ENCODE data around the gene CDCA8.

The CDCA8 gene

DNA sequence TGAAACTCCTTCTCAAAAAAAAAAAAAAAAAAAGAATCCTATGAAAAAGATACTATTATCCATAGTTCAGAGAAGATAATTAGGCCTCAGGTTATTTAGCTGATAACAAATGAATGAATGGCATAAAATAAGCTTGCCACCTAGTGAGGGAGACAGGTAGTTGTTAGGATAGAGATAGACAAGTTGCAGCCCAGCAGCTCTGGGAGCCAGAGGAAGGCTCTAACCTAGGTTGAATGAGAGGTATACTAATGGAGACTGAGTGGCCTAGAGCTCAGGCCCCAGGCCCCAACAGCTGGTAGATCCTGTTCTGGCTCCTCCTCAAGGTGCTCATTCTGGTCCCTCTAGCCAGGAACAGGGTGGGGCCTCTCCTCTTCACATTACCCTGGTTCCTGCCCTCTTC is 37.0 kb upstream of the CDCA8 start:
- TF ChIP-seq, protein P1, sequence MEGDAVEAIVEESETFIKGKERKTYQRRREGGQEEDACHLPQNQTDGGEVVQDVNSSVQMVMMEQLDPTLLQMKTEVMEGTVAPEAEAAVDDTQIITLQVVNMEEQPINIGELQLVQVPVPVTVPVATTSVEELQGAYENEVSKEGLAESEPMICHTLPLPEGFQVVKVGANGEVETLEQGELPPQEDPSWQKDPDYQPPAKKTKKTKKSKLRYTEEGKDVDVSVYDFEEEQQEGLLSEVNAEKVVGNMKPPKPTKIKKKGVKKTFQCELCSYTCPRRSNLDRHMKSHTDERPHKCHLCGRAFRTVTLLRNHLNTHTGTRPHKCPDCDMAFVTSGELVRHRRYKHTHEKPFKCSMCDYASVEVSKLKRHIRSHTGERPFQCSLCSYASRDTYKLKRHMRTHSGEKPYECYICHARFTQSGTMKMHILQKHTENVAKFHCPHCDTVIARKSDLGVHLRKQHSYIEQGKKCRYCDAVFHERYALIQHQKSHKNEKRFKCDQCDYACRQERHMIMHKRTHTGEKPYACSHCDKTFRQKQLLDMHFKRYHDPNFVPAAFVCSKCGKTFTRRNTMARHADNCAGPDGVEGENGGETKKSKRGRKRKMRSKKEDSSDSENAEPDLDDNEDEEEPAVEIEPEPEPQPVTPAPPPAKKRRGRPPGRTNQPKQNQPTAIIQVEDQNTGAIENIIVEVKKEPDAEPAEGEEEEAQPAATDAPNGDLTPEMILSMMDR (IDR thresholded peaks at IDR 0.05; ENCODE audit: low read depth, low read length), result no peak
- DNase-seq (ENCODE audit: extremely low read depth, low read depth), result no peak

DNA sequence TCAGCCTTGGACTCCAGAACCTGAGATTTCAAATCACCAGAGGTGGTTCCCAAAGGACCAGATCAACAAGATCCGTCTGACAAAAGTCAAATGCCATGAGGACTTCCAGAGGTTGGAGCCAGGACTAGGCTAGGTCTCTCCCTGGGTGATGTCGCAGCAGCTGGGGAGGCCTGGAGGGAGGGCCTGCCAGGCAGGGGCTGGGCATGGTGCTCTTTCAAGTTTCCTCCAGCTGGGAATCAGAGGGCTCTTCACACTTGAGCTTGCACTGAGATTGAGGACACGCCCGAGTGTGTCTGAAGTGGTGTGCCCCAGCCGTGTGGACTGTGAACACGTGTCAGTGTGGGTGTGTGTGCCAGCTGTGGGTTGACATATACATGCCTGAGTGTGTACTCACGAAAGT is 36.3 kb upstream of the CDCA8 start:
- TF ChIP-seq, protein P1 (IDR thresholded peaks at IDR 0.05; ENCODE audit: low read depth, low read length), result no peak
- DNase-seq (ENCODE audit: extremely low read depth, low read depth), result no peak

DNA sequence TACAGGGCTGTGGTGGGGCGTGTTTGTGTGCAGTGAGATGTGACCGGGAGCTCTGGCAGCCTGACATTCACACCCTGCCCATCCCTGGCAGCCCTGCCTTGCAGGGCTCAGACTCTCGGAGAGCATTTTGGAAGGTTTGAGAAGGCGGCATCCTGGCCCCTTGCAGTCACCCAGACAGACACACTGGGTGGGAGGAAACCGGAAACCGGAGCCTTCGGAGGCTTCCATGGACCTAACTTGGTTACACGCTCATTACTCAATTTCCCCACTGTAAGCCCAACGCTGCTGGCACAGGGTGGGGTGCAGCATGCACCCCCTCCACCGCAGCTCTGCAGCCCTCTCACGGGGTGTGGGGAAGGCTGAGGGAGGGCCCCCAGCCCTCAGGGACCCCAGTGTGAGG is 35.4 kb upstream of the CDCA8 start:
- TF ChIP-seq, protein P1 (IDR thresholded peaks at IDR 0.05; ENCODE audit: low read depth, low read length), result no peak
- DNase-seq (ENCODE audit: extremely low read depth, low read depth), result no peak

DNA sequence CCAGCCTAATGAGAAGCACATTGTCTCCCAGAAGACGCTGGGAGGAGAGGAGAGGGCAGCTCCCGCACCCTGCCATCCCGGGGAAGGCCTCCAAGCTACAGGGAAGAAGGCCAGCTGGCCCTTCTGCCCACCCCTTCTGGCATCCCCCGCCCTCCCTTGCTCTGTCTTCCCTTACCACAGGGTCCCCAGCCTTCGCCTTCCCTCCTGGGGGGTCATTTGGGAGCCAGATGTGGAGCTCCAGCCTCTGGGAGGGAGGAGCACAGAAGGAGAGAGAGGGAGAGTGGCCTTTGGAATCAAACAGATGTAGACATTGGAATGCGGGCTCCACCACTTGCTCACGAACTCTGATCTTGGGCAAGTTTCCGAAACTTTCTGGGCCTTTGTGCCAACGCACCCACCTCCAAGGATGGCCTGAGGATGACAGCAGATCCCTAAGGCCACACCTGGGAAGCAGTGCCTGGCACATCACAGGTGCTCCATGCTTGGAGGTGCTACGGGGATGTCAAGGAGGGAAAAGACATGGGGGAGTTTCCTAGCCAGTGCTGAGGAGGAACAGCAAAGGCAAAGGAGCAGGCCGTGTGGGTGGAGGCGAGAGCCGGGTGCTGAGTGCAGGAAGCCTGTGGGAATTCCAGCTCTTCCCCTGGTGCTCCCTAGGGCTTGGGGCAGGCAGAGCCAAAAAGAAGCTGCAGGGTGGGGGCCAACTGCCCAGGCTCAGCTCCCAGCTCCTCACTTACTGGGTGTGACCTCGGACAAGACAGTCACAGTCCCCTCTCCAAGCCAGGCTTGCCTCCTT is 34.5 kb upstream of the CDCA8 start:
- DNase-seq (ENCODE audit: extremely low read depth, low read depth), result no peak
- TF ChIP-seq, protein P1 (IDR thresholded peaks at IDR 0.05; ENCODE audit: low read depth, low read length), result no peak

DNA sequence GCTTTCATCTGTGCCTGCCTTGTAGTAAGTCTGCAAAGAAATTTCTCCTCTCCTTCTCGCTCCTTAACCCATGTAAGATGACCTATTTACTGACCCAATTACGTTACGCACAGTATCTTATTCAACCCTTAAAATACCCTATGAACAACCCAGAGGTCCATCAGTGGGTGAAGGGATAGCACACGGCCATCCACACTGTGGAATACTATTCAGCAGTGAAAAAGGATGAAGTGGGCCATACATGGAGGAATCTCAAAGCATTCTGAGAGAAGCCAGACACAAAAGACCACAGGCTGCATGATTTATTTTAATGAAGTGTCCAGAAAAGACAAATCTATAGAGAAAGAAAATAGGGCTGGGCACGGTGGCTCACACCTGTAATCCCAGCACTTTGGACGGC is 33.8 kb upstream of the CDCA8 start:
- DNase-seq (ENCODE audit: extremely low read depth, low read depth), result no peak
- TF ChIP-seq, protein P1 (IDR thresholded peaks at IDR 0.05; ENCODE audit: low read depth, low read length), result no peak

DNA sequence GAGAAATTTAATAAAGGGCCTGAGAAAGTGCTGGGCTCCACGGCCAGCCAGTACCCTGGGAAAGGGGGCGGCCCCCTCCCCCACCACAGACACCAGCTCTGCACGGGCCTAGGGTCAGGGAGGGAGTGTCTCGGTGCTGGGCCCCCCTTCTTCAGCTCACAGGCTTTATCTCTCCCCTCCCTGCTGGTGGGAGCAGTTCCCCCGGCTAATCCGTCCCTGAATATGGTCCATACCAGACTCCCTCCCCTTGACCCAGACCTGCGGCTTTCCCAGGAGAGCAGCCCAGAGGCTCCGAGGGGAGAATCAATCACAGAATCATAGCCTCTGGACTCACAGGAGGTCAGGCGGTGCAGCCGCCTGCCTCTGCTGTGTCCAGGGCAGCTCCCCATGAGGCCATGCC is 31.7 kb upstream of the CDCA8 start:
- TF ChIP-seq, protein P1 (IDR thresholded peaks at IDR 0.05; ENCODE audit: low read depth, low read length), result no peak
- DNase-seq (ENCODE audit: extremely low read depth, low read depth), result no peak

DNA sequence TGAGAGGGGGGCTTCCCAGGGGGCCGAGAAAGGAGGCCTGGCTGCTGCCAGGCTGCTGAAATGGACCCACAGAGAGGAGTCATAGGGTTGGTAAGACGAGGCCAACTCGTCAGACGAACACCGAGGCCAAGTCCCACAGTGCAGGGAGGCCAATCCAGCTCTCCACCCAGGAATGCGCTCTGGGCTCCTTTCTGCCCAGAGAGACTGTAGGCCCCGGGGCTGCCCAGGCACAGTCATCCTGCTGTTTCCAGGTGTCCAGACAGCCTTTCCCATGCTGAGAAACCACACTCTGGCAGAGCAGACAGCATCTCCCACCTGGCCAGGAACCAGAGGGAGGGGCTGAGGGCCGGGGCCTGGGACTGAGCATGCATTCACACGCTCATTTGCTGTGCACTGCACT is 30.9 kb upstream of the CDCA8 start:
- no peak for DNase-seq (ENCODE audit: extremely low read depth, low read depth)

More for the DNA sequence above, 30.9 kb upstream of the CDCA8 start:
- TF ChIP-seq, protein P1 (IDR thresholded peaks at IDR 0.05; ENCODE audit: low read depth, low read length), result no peak
